Spleen (tissue), 7 donors: ENCODE data around the gene SDK2.
A peak's percentile ranks its signal among the peaks of the same experiment; 100 is the strongest.

Experiments
- POLR2A ChIP-seq, 3 donors: fragments of 450-650 bp; IDR thresholded peaks; one replicate each; pipeline ENCODE4 v1.5.1; 2017; ENCODE audit warnings: antibody characterized with exemption in 3 of 3, mild to moderate bottlenecking in 1 of 3
- POLR2AphosphoS5 ChIP-seq, 3 donors: sonication (generic); formaldehyde crosslinking; IDR thresholded peaks; one replicate each; pipeline ENCODE4 v1.5.1; 2017; ENCODE audit warnings: antibody characterized with exemption in 3 of 3
- TF ChIP-seq, protein P1 (sequence below), 11 experiments: fragments of 200-600 bp in 7 of 11; fragments of 450-650 bp in 4 of 11; sonication (generic) in 4 of 11; IDR thresholded peaks in 8 of 11; conservative IDR thresholded peaks in 3 of 11; 1 replicate in 7 of 11; 2 replicates in 4 of 11; pipeline versions ENCODE4 v1.4.0 to v1.8.0; 2016 to 2021; ENCODE audit warnings: antibody characterized with exemption in 11 of 11, inconsistent platforms in 4 of 11, mild to moderate bottlenecking in 1 of 11
- donor health status: DM: no; HTN: no; CAD: no; lungs with moderate emphysema.
- donor health status: DM: no; HTN: no; CAD: no.
- donor health status: DM: no; HTN: no; CAD: no.

DNA sequence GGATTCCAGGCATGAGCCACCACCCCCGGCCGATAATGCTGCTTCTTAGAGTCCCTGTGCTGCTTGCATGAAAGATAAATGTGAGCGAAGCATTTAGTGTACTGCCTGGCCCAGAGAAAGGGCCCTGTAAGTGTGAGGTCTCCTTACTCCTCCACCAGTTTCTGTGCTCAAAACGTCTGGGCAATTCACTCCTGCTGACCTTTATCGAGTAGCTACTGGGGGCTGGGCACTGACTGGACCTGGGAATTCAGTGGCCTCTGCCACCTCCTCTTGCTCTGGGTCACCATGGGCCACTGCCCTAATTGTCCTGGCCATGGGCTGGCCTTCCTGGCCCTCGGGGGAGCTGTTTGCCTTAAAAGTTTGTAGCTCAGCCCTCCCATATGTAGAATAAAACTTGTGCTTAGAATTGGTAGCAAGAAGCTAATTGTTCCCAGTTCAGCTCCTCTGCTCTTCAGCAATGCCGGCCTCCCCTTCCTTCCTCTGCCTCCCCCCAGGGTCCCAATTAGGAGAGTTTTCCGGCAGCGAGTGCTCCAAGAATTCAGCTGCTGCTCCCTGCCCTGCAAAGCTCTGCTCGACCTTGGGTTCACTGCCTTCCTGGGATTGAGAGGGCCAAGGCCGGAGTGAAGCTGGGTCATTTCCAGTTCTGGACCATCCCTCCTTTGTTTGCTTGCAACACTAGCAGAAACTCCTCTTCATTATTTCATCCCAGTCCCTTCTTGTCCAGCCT lies 233.5 kb downstream of the SDK2 start:
- TF ChIP-seq, protein P1, sequence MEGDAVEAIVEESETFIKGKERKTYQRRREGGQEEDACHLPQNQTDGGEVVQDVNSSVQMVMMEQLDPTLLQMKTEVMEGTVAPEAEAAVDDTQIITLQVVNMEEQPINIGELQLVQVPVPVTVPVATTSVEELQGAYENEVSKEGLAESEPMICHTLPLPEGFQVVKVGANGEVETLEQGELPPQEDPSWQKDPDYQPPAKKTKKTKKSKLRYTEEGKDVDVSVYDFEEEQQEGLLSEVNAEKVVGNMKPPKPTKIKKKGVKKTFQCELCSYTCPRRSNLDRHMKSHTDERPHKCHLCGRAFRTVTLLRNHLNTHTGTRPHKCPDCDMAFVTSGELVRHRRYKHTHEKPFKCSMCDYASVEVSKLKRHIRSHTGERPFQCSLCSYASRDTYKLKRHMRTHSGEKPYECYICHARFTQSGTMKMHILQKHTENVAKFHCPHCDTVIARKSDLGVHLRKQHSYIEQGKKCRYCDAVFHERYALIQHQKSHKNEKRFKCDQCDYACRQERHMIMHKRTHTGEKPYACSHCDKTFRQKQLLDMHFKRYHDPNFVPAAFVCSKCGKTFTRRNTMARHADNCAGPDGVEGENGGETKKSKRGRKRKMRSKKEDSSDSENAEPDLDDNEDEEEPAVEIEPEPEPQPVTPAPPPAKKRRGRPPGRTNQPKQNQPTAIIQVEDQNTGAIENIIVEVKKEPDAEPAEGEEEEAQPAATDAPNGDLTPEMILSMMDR (IDR thresholded peaks at IDR 0.05 in 8 of 11, conservative IDR thresholded peaks at IDR 0.05 in 3 of 11), result no peak
- TF ChIP-seq POLR2A (IDR thresholded peaks at IDR 0.05) (no peak), POLR2AphosphoS5 (IDR thresholded peaks at IDR 0.05) (peak in 2 of 3 donors; percentile 74 to 77)
